NCI-H187 (cell line): ENCODE results near the gene RIT2.

Source experiments
- DNase-seq, 2 experiments: peaks; one replicate each; lab custom pipeline; 2025; lab: John Stamatoyannopoulos, UW

RIT2 gene

GRCh38 chr18:42929857-42930256, 185.6 kb downstream of the RIT2 start:
- DNase-seq, result no peak

GRCh38 chr18:42929181-42929580, 186.3 kb downstream of the RIT2 start:
- DNase-seq, result no peak

- no peak for DNase-seq
Measured at GRCh38 chr18:42925036-42925435, 190.4 kb downstream of the RIT2 start.

GRCh38 chr18:42922363-42922762, 193.1 kb downstream of the RIT2 start:
- DNase-seq, result no peak

DNA sequence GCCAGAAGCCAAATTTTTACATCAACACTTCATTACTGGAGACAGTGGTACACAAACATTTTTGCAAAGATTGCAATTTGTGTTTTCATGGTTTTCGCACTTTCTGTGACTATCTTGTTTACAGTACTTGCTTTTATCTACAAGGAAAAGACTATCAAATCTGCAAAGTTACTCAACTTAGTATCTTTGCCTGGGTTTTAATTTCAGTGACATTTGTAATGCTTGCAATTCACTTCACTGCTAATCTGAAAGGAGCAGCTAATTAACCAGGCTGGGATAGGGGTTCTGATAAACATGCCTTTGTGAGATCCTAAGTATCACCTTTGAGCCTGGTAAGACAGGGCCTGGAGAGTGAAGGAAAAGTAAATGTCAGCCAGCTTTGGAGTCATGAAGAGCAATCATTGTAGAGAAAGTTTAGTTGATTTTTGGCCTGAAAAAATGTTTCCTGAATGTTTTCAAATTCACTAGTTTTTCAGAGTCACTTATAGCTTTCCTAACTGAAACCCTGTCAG, 194.2 kb downstream of the RIT2 start:
- no peak for DNase-seq

- DNase-seq, result no peak
Measured at GRCh38 chr18:42920621-42921020, 194.9 kb downstream of the RIT2 start.

DNA sequence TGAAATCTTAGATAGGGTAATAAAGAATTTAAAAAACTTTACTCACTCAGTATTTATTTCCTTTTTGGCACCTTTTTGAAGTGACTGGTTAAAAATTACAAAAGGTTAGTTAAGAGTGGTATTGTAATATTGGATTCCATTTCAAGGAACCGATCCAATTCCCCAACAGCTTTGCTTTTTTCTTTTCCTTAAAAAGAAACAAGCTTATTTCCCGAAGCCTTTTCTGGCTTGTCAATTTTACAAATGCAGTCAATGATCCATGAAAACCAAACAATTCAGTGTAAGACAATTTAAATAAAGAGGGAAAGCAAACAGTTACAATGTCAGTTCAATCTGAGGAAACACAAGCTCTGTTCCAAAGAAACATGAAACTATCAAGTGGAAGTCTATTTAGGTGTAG, 200.2 kb downstream of the RIT2 start:
- no peak for DNase-seq

GRCh38 chr18:42914476-42914875, 201.0 kb downstream of the RIT2 start:
- DNase-seq, result no peak

GRCh38 chr18:42909095-42909494, 206.4 kb downstream of the RIT2 start:
- DNase-seq, result no peak

DNA sequence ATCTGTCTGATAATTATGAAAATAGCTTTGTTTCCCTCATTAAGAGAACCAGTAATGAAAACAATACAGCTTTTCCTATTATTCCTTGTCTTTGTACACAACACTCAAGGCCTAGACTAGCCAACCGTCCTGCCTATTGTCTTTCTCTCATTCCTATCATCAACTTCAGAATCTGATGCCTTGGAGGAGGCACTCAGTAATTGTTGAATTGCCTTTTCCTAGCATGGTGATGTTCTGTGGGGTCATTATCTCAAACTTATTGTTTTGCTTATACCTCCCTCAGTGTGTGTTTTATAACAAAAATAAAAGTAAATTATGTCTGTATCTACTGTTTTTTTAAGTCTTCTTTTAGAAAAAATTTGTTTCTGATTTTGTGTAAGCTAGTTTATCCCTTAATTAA, 208.7 kb downstream of the RIT2 start:
- no peak for DNase-seq

GRCh38 chr18:42901161-42901560, 214.3 kb downstream of the RIT2 start:
- no peak for DNase-seq

- no peak for DNase-seq
Measured at GRCh38 chr18:42893977-42894376, 221.5 kb downstream of the RIT2 start.

DNA sequence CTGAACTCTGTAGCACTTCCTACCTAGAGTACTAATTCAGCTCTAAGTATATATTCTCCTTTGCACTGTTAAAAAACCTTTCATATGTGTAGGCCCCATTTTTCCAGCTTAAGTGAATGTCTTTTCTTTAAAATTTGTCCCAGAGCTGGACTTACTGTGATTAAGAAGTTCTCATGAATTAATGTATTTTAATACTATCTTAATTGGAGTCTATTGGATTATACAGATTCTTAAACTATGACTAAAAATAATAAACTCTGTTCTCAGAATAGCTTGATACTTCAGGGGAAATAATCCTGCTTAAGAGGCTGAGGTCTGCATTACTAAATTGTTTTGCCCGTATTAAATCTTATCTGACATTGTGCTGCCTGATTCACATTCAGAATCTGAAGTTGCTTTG, 223.3 kb downstream of the RIT2 start:
- DNase-seq, result no peak

DNA sequence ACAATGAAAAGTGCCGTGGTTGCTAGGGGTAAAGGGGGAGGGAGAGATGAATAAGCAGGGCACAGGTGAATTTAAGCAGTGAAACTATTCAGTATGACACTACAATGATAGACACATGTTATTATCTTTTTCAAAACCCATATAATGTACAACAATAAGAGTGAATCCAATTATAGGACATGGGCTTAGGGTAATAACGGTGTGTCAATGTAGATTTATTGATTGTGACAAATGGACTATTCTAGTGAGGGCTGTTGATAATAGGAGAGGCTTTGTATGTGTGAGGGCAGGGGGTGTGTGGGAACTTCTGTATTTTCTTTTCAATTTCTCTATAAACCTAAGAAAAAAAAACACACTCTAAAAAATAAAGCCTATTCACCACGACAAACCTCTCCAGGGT, 223.8 kb downstream of the RIT2 start:
- no peak for DNase-seq

DNA sequence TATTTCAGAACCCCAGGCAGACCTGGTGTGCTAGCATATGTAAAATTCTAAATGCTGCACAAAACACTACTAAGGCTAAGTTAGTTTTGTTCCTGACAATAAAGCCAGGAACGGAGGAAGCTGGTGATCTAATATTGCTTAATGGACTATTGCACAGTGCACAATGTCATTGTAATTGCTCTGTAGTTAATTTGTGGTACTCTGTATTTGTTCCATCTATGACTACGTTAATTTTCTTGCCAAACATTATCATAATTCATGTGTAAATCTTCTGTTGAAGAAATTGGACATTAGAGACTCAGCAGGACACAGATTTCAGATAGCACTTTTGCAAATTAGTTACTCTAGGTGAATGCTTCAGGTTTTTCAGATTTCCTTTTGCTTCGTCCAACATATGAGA, 232.3 kb downstream of the RIT2 start:
- no peak for DNase-seq

DNA sequence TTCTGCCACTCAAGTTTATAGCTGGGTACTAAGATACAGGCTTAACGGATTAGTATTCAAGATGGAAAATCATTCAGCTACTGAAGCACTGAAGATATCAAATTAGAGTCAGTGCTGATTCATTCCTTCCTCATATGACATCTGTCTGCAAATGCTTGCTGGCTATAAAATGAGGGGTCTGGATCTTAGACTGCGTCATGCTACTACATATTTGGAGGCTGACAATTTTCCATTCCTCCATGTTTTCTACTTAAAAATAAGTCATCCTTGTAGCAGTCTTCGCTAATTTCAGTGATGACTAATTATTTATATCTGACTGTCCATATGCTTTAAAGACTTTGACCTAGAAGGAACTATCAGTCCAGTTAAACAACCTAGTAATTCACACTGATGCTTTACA, 233.4 kb downstream of the RIT2 start:
- no peak for DNase-seq

- DNase-seq, result no peak
Measured at GRCh38 chr18:42872838-42873237, 242.6 kb downstream of the RIT2 start.

GRCh38 chr18:42864876-42865275, 250.6 kb downstream of the RIT2 start:
- DNase-seq, result no peak

- no peak for DNase-seq
Measured at GRCh38 chr18:42861271-42861670, 254.2 kb downstream of the RIT2 start.

- DNase-seq, result no peak
Measured at GRCh38 chr18:42860548-42860947, 254.9 kb downstream of the RIT2 start.

GRCh38 chr18:42860011-42860410, 255.5 kb downstream of the RIT2 start:
- DNase-seq, result no peak

DNA sequence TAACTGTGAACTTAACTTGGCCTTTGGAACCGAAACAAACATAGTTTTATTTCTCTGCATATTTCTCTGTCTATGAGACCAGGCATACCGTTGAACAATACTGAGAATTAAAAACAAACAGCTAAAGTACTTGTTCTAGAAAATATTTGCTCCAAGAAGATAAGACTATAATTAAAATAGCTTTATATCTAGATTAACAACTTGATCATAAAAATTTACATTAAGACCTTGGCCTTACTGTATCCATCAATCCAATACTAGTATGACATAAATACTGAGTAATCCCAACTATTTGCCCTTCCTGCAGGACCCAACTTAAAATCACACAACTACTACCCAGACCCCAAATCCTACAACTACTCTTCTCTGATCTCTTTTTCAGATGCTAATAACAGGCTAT, 260.9 kb downstream of the RIT2 start:
- DNase-seq, result no peak

DNA sequence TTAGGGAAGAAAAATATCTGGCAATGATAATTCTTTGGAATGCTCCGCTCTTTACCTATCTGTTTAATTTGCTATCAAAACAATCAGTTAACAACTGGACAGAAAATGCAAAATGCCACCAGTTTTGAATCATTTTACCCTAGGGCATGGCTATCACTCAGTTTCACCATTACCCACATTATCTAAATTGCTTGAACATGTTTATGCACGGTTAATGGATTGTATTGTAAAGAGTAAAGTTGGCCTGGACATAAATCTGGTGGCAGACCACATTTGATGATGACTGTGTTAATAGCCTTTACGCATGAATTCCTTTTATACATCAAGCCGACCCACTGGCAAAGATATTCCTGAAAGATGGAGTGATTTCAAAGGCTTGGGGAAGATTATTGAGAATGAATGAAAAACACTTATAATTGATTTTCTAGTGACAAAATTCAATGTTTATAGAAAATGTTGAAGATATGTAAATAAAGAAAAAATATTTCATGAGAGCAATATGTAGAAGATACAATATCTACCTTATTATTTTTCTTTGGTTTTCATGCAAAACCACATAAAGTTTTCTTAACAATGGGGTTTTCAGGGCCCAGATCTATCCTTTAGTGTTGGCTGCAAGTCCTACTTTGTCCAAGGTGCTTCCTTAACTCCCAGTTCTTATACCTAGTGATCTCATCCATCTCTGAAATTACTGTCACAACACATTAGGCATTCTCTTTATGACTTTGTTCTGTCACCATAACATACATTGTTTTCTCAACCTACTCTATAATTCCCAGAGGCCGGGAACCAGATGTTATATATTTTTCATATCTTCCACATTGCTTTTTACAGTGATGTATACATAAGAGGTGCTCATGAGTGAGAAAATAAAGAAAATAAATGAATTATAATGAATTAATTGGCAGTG, 265.1 kb downstream of the RIT2 start:
- DNase-seq, result no peak

DNA sequence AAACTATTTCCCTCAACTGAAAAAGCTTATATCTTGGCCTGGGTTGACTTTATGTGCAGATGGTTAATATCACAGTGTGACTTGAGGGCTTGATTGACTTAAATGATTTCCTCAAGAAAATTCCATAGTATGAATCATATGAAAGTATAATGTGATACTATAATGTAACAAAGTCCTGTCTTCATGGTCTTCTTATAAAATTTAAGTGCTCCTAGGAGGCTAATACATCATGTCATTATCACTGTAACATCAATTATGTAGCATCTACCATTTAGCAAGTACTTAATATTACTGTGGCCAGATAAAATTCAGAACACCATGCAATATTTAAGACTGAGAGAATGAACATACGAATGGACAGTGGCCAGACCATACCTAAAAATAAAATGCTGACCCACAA, 276.1 kb downstream of the RIT2 start:
- DNase-seq, result no peak
